NB4 (cell line): ENCODE measurements around the gene OBSCN.

Source experiments
- DNase-seq: peaks from one replicate; pipeline ENCODE4 v3.0.0; 2010; ENCODE audit warnings: low read depth
- H3K4me3 ChIP-seq: one replicate; pipeline ENCODE4 v1.5.1; 2011; ENCODE audit warnings: mild to moderate bottlenecking, low read depth, low read length, moderate library complexity
- MYC ChIP-seq: IDR thresholded peaks from 2 replicates; pipeline ENCODE4 v1.6.1; 2011; ENCODE audit warnings: low read depth, low read length
- POLR2A ChIP-seq: IDR thresholded peaks from 2 replicates; pipeline ENCODE4 v1.6.1; 2011; ENCODE audit warnings: mild to moderate bottlenecking; ENCODE audit not compliant: insufficient read length; ENCODE audit errors: extremely low read depth
- TF ChIP-seq, protein P1 (sequence below): IDR thresholded peaks from 2 replicates; pipeline ENCODE4 v1.6.1; 2011; ENCODE audit warnings: low read depth, low read length
- TF ChIP-seq, protein P2 (sequence below): IDR thresholded peaks from one replicate; pipeline ENCODE4 v1.5.1; 2012; ENCODE audit warnings: low read depth, low read length

OBSCN gene

DNA sequence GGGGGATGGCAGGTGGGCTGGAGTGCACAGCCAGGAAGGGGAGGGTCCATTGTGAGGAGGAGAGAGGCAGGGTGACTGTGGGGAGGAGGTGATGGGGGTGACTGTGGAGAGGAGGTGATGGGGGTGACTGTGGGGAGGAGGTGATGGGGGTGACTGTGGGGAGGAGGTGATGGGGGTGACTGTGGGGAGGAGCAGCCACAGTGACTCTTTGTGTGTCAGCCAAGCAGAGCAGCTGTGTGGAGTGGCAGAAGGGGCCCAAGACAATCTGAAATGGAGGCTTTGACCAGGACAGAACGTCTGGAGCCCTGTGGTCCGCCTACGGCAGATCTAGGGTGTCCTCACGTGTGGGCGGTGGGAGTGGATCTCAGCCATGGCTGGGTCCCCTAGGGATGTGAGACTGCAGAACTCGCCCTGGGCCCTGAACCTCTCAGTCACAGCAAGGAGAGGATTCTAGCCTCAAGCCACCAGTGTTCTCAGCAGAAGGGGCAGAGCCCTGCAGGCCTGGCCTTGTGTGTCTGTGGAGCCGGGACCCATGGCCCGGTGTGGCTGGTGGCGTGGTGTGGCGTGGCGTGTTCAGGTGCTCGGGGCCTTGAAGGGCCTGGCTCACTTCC lies 81.5 kb downstream of the OBSCN start:
- DNase-seq: no peak
- no peak for TF ChIP-seq MYC
- no peak for TF ChIP-seq POLR2A
- TF ChIP-seq, protein P1, sequence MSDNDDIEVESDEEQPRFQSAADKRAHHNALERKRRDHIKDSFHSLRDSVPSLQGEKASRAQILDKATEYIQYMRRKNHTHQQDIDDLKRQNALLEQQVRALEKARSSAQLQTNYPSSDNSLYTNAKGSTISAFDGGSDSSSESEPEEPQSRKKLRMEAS: no peak
- TF ChIP-seq, protein P2, sequence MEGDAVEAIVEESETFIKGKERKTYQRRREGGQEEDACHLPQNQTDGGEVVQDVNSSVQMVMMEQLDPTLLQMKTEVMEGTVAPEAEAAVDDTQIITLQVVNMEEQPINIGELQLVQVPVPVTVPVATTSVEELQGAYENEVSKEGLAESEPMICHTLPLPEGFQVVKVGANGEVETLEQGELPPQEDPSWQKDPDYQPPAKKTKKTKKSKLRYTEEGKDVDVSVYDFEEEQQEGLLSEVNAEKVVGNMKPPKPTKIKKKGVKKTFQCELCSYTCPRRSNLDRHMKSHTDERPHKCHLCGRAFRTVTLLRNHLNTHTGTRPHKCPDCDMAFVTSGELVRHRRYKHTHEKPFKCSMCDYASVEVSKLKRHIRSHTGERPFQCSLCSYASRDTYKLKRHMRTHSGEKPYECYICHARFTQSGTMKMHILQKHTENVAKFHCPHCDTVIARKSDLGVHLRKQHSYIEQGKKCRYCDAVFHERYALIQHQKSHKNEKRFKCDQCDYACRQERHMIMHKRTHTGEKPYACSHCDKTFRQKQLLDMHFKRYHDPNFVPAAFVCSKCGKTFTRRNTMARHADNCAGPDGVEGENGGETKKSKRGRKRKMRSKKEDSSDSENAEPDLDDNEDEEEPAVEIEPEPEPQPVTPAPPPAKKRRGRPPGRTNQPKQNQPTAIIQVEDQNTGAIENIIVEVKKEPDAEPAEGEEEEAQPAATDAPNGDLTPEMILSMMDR: no peak
- H3K4me3 ChIP-seq: no peak overlapping the region

DNA sequence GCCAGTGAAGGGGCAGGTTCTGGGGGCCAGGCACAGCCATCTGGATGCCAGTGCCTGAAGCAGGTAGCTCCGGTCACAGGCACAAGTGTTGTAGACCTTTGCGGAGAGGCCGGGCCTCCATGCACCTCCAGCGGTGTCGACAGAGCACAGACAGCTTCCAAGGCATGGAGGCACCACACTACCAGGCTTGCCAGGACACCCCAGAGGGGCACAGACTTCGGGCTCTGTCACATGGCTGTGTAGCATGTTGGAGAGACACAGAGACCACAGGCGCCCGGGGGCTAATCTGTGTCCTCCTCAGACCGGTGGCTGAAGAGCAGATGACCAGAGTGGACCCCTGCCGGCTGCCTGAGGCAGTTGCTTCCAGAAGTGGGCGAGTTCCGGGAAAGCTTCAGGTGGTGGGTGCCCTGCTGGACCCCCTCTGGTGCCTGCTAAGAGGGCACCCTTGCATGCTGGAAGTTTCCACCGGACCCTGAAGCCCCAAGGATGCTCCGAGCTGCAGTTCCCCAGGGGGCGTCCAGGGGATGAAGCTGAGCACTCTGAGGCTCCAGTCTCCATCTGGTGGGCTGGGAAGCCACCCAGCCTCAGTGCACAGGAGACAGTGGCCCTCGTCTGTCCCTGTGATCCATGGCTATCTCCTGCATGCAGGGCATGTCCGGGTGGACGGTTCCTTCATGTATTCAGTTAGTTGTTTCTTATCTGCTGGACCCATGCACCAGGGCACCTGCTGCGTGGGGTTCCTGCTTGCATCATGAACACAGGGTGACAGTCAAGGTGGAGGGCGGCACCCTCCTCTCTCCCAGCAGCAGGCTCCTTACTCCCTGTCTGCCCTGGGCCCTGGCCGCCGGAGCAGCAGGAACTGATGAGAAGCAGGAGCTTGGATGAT lies 82.4 kb downstream of the OBSCN start:
- DNase-seq: no peak
- TF ChIP-seq, protein P1: no peak
- TF ChIP-seq, protein P2: no peak
- TF ChIP-seq POLR2A (no peak), MYC (no peak)
- H3K4me3 ChIP-seq: no peak overlapping the region

DNA sequence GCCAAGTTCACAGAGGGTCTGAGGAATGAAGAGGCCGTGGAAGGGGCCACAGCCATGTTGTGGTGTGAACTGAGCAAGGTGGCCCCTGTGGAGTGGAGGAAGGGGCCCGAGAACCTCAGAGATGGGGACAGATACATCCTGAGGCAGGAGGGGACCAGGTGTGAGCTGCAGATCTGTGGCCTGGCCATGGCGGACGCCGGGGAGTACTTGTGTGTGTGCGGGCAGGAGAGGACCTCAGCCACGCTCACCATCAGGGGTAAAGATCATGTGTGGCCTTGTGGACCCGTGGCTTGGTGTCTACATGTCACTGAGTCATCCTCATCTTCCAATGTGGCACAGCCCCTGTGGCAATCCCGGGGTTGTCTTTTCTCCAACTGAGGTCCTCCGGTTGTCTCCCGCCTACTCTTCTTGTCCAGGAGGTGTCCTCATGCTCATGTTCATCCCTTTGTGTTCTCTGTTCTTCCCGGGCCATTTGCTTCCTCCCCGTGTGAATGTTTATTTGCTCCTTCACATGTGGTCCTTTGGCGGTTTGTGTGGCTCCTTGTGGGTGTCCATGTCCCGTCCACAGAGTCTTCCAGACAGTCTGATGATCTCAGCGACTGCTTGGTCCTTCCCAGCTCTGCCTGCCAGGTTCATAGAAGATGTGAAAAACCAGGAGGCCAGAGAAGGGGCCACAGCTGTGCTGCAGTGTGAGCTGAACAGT lies 84.2 kb downstream of the OBSCN start:
- no peak for DNase-seq
- no peak overlapping the region for H3K4me3 ChIP-seq

DNA sequence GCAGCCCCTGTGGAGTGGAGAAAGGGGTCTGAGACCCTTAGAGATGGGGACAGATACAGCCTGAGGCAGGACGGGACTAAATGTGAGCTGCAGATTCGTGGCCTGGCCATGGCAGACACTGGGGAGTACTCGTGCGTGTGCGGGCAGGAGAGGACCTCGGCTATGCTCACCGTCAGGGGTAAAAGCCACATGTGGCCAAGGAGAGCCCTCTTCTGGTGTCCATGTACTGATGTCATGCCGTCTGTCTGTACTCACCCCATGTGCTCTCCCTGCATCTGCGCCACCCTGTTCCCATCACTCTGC lies 84.7 kb downstream of the OBSCN start:
- DNase-seq: no peak
- no peak overlapping the region for H3K4me3 ChIP-seq

More for the DNA sequence above, 84.2 kb downstream of the OBSCN start:
- no peak for TF ChIP-seq POLR2A
- TF ChIP-seq, protein P2: no peak
- TF ChIP-seq, protein P1: no peak
- no peak for TF ChIP-seq MYC

DNA sequence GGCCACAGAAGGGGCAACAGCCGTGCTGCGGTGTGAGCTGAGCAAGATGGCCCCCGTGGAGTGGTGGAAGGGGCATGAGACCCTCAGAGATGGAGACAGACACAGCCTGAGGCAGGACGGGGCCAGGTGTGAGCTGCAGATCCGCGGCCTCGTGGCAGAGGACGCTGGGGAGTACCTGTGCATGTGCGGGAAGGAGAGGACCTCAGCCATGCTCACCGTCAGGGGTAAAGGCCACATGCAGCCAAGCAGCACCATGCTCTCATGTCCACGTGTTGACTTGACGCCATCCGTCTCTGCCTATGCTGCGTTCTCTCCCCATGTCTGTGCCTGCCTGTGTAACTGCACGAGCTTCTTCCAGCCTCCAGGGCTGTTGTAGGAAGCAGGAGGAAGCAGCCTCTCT lies 85.5 kb downstream of the OBSCN start:
- TF ChIP-seq POLR2A (no peak), MYC (no peak)
- TF ChIP-seq, protein P2: no peak
- TF ChIP-seq, protein P1: no peak
- no peak for DNase-seq
- no peak overlapping the region for H3K4me3 ChIP-seq

More for the DNA sequence above, 84.7 kb downstream of the OBSCN start:
- TF ChIP-seq, protein P1: no peak
- TF ChIP-seq MYC (no peak), POLR2A (no peak)
- TF ChIP-seq, protein P2: no peak
